ENCODE data around the gene INTS13. TPM values are rescaled to one million over a fixed set of nuclear protein-coding genes. Genes with fewer than 3 reads are reported as not detected.
"Not testable (repeated sequence)": the region's sequence is repeated elsewhere in the genome, so short reads cannot be mapped to it uniquely, and the experiment has no call there.

Gene INTS13
- total RNA-seq = 10 to 100 TPM; 82.7 to 86.9 TPM

GRCh38 chr12:26937863-26938700, at the start of gene INTS13, which contains the start of gene FGFR1OP2:
TSS of gene INTS13 (minus strand) at chr12:26937981. CDS start at chr12:26936803, 1,178 bp downstream.
TSS of gene FGFR1OP2 (plus strand) at chr12:26938470. CDS start at chr12:26954159, 15,689 bp downstream.
- peak within 1 kb of the TSS; percentile 97 for H3K4me3 Mint-ChIP-seq
- peaks cover 25% of the 10 kb centered on the region for H3K36me3 Mint-ChIP-seq
- peaks cover 50% of the 10 kb centered on the region for H3K4me1 Mint-ChIP-seq
- no peaks in the 10 kb centered on the region for H3K27me3 Mint-ChIP-seq
- H3K9me3 Mint-ChIP-seq = no peaks in the 10 kb centered on the region
- peak; percentile 97 for DNase-seq
- H3K27ac Mint-ChIP-seq = peak within 1 kb of the TSS; percentile 99

GRCh38 chr12:26982866-26983265, 45.1 kb upstream of the INTS13 start:
- no peaks in the 10 kb centered on the region for H3K4me1 Mint-ChIP-seq
- no peak overlapping the region for H3K4me3 Mint-ChIP-seq
- peaks cover 34% of the 10 kb centered on the region for H3K36me3 Mint-ChIP-seq
- H3K9me3 Mint-ChIP-seq = no peaks in the 10 kb centered on the region
- no peak overlapping the region for H3K27ac Mint-ChIP-seq
- no peaks in the 10 kb centered on the region for H3K27me3 Mint-ChIP-seq
- DNase-seq = no peak

- no peak for DNase-seq
- Mint-ChIP-seq H3K36me3 (peaks cover 26% of the 10 kb centered on the region), H3K4me1 (no peaks in the 10 kb centered on the region), H3K9me3 (no peaks in the 10 kb centered on the region), H3K4me3 (no peak overlapping the region), H3K27ac (no peak overlapping the region), H3K27me3 (no peaks in the 10 kb centered on the region)
These were observed 42.0 kb upstream of the INTS13 start for GRCh38 chr12:26979733-26980132.

- DNase-seq = no peak
- Mint-ChIP-seq H3K4me3 (no peak overlapping the region), H3K27me3 (no peaks in the 10 kb centered on the region), H3K9me3 (no peaks in the 10 kb centered on the region), H3K27ac (no peak overlapping the region), H3K4me1 (no peaks in the 10 kb centered on the region), H3K36me3 (peaks cover 31% of the 10 kb centered on the region)
These were observed 41.0 kb upstream of the INTS13 start for GRCh38 chr12:26978801-26979200.

- peaks cover 25% of the 10 kb centered on the region for H3K36me3 Mint-ChIP-seq
- H3K4me3 Mint-ChIP-seq = no peak overlapping the region
- no peaks in the 10 kb centered on the region for H3K27me3 Mint-ChIP-seq
- H3K9me3 Mint-ChIP-seq = no peaks in the 10 kb centered on the region
- peaks cover 2% of the 10 kb centered on the region for H3K4me1 Mint-ChIP-seq
- no peak for DNase-seq
- no peak overlapping the region for H3K27ac Mint-ChIP-seq
These were observed 38.9 kb upstream of the INTS13 start for GRCh38 chr12:26976687-26977086.

- Mint-ChIP-seq H3K27ac (peak overlapping the region; percentile 44), H3K9me3 (no peaks in the 10 kb centered on the region), H3K36me3 (peaks cover 37% of the 10 kb centered on the region), H3K4me3 (peak overlapping the region; percentile 9), H3K4me1 (peaks cover 9% of the 10 kb centered on the region), H3K27me3 (no peaks in the 10 kb centered on the region)
- DNase-seq = peak; percentile 70
These were observed 34.2 kb upstream of the INTS13 start for GRCh38 chr12:26971963-26972362.

GRCh38 chr12:26970136-26970535, 32.4 kb upstream of the INTS13 start:
- no peak overlapping the region for H3K4me3 Mint-ChIP-seq
- no peaks in the 10 kb centered on the region for H3K27me3 Mint-ChIP-seq
- peaks cover 29% of the 10 kb centered on the region for H3K36me3 Mint-ChIP-seq
- H3K27ac Mint-ChIP-seq = no peak overlapping the region
- DNase-seq = no peak
- H3K4me1 Mint-ChIP-seq = peaks cover 9% of the 10 kb centered on the region
- no peaks in the 10 kb centered on the region for H3K9me3 Mint-ChIP-seq

- no peak overlapping the region for H3K4me3 Mint-ChIP-seq
- DNase-seq = no peak
- H3K36me3 Mint-ChIP-seq = peaks cover 26% of the 10 kb centered on the region
- H3K9me3 Mint-ChIP-seq = no peaks in the 10 kb centered on the region
- H3K27me3 Mint-ChIP-seq = no peaks in the 10 kb centered on the region
- H3K27ac Mint-ChIP-seq = no peak overlapping the region
- peaks cover 8% of the 10 kb centered on the region for H3K4me1 Mint-ChIP-seq
These were observed 29.1 kb upstream of the INTS13 start for GRCh38 chr12:26966842-26967241.

GRCh38 chr12:26963413-26963812, 25.6 kb upstream of the INTS13 start:
- Mint-ChIP-seq H3K27me3 (no peaks in the 10 kb centered on the region), H3K36me3 (peaks cover 17% of the 10 kb centered on the region)

GRCh38 chr12:26961803-26962202, 24.0 kb upstream of the INTS13 start:
- Mint-ChIP-seq H3K27me3 (no peaks in the 10 kb centered on the region), H3K4me1 (no peaks in the 10 kb centered on the region), H3K27ac (no peak overlapping the region), H3K36me3 (peaks cover 17% of the 10 kb centered on the region), H3K4me3 (no peak overlapping the region), H3K9me3 (no peaks in the 10 kb centered on the region)
- DNase-seq = no peak

More at GRCh38 chr12:26963413-26963812, 25.6 kb upstream of the INTS13 start:
- no peaks in the 10 kb centered on the region for H3K9me3 Mint-ChIP-seq
- H3K4me1 Mint-ChIP-seq = no peaks in the 10 kb centered on the region
- DNase-seq = no peak
- H3K27ac Mint-ChIP-seq = no peak overlapping the region
- H3K4me3 Mint-ChIP-seq = no peak overlapping the region

GRCh38 chr12:26961391-26961790, 23.6 kb upstream of the INTS13 start:
- H3K27ac Mint-ChIP-seq, H3K9me3 Mint-ChIP-seq, H3K4me3 Mint-ChIP-seq, DNase-seq, H3K4me1 Mint-ChIP-seq, H3K27me3 Mint-ChIP-seq: not testable (repeated sequence)
- H3K36me3 Mint-ChIP-seq = peaks cover 17% of the 10 kb centered on the region

GRCh38 chr12:26954027-26954426, 16.2 kb upstream of the INTS13 start:
- H3K27ac Mint-ChIP-seq = no peak overlapping the region
- peaks cover 32% of the 10 kb centered on the region for H3K36me3 Mint-ChIP-seq
- H3K4me3 Mint-ChIP-seq = no peak overlapping the region
- no peaks in the 10 kb centered on the region for H3K9me3 Mint-ChIP-seq
- no peak for DNase-seq
- H3K4me1 Mint-ChIP-seq = peaks cover 37% of the 10 kb centered on the region
- no peaks in the 10 kb centered on the region for H3K27me3 Mint-ChIP-seq

- Mint-ChIP-seq H3K36me3 (peaks cover 36% of the 10 kb centered on the region), H3K4me1 (peaks cover 37% of the 10 kb centered on the region), H3K4me3 (no peak overlapping the region), H3K27ac (no peak overlapping the region), H3K27me3 (no peaks in the 10 kb centered on the region), H3K9me3 (peaks cover 1% of the 10 kb centered on the region)
- no peak for DNase-seq
These were observed 15.7 kb upstream of the INTS13 start for GRCh38 chr12:26953447-26953846.

GRCh38 chr12:26948309-26948708, 10.5 kb upstream of the INTS13 start:
- no peak for DNase-seq
- Mint-ChIP-seq H3K9me3 (peaks cover 14% of the 10 kb centered on the region), H3K27me3 (no peaks in the 10 kb centered on the region), H3K27ac (no peak overlapping the region), H3K4me3 (no peak overlapping the region), H3K4me1 (peaks cover 44% of the 10 kb centered on the region), H3K36me3 (peaks cover 63% of the 10 kb centered on the region)

GRCh38 chr12:26941215-26941594, 3.4 kb upstream of the INTS13 start:
- Mint-ChIP-seq H3K36me3 (peaks cover 23% of the 10 kb centered on the region), H3K4me1 (peaks cover 49% of the 10 kb centered on the region), H3K4me3 (peak overlapping the region; percentile 97), H3K27ac (peak overlapping the region; percentile 93), H3K27me3 (no peaks in the 10 kb centered on the region), H3K9me3 (peaks cover 3% of the 10 kb centered on the region)
- no peak for DNase-seq
